ENCODE data around the gene TXNRD2. TPM values are rescaled to one million over a fixed set of nuclear protein-coding genes. Genes with fewer than 3 reads are reported as not detected.

TXNRD2 gene
- total RNA-seq, 1 donor from 2014 or later = 6.4 TPM

- Mint-ChIP-seq H3K4me3 (ENCODE audit: unreplicated experiment) (no peak overlapping the region), H3K36me3 (ENCODE audit: unreplicated experiment) (no peaks in the 10 kb centered on the region), H3K27ac (ENCODE audit: unreplicated experiment) (no peak overlapping the region), H3K9me3 (ENCODE audit: unreplicated experiment) (peaks cover 2% of the 10 kb centered on the region), H3K27me3 (ENCODE audit: unreplicated experiment) (peaks cover 3% of the 10 kb centered on the region), H3K4me1 (ENCODE audit: low read depth, unreplicated experiment) (peaks cover 6% of the 10 kb centered on the region)
- DNase-seq = no peak
- no peak for TF ChIP-seq CTCF (IDR thresholded peaks at IDR 0.05; ENCODE audit: partially characterized antibody, unreplicated experiment)
Measured at GRCh38 chr22:19827341-19828034, 114.1 kb downstream of the TXNRD2 start.

- Mint-ChIP-seq H3K9me3 (ENCODE audit: unreplicated experiment) (peaks cover 2% of the 10 kb centered on the region), H3K27me3 (ENCODE audit: unreplicated experiment) (peaks cover 5% of the 10 kb centered on the region), H3K4me3 (ENCODE audit: unreplicated experiment) (no peak overlapping the region), H3K27ac (ENCODE audit: unreplicated experiment) (no peak overlapping the region), H3K36me3 (ENCODE audit: unreplicated experiment) (no peaks in the 10 kb centered on the region), H3K4me1 (ENCODE audit: low read depth, unreplicated experiment) (peaks cover 6% of the 10 kb centered on the region)
- TF ChIP-seq CTCF (IDR thresholded peaks at IDR 0.05; ENCODE audit: partially characterized antibody, unreplicated experiment) = no peak
- DNase-seq = no peak
Measured at GRCh38 chr22:19826619-19826950, 115.0 kb downstream of the TXNRD2 start.

- DNase-seq = no peak
Measured at GRCh38 chr22:19825904-19826618, 115.6 kb downstream of the TXNRD2 start.

More at GRCh38 chr22:19825904-19826618, 115.6 kb downstream of the TXNRD2 start:
- no peak for TF ChIP-seq CTCF (IDR thresholded peaks at IDR 0.05; ENCODE audit: partially characterized antibody, unreplicated experiment)
- H3K27me3 Mint-ChIP-seq (ENCODE audit: unreplicated experiment) = peaks cover 5% of the 10 kb centered on the region
- no peak overlapping the region for H3K27ac Mint-ChIP-seq (ENCODE audit: unreplicated experiment)
- peaks cover 2% of the 10 kb centered on the region for H3K9me3 Mint-ChIP-seq (ENCODE audit: unreplicated experiment)
- peaks cover 6% of the 10 kb centered on the region for H3K4me1 Mint-ChIP-seq (ENCODE audit: low read depth, unreplicated experiment)
- no peaks in the 10 kb centered on the region for H3K36me3 Mint-ChIP-seq (ENCODE audit: unreplicated experiment)
- no peak overlapping the region for H3K4me3 Mint-ChIP-seq (ENCODE audit: unreplicated experiment)

Small RNA genes lying within 50 kb of the gene (microRNA-seq; reads per million reads assigned to microRNA genes)
- gene MIR4761 (ENCODE audit: unreplicated experiment) = not detected

Other genes starting within 250 kb of the TXNRD2 start
- 96.0 TPM for gene SEPTIN5, start 227.3 kb downstream of the TXNRD2 start, total RNA-seq (ENCODE audit: unreplicated experiment)
- gene GP1BB, start 218.3 kb downstream of the TXNRD2 start, total RNA-seq (ENCODE audit: unreplicated experiment) = 8.3 TPM
- 2.4 TPM for gene TBX1, start 181.0 kb downstream of the TXNRD2 start, total RNA-seq (ENCODE audit: unreplicated experiment)
- 5.0 TPM for gene GNB1L, start 86.9 kb downstream of the TXNRD2 start, total RNA-seq (ENCODE audit: unreplicated experiment)
- gene RTL10, start 86.9 kb downstream of the TXNRD2 start, total RNA-seq (ENCODE audit: unreplicated experiment) = 12.1 TPM
- gene COMT, start within 50 bp of the TXNRD2 start, total RNA-seq (ENCODE audit: unreplicated experiment) = 34.8 TPM
- gene ARVCF, start 75.0 kb upstream of the TXNRD2 start, total RNA-seq (ENCODE audit: unreplicated experiment) = 119 TPM
- 31.8 TPM for gene TANGO2, start 79.3 kb upstream of the TXNRD2 start, total RNA-seq (ENCODE audit: unreplicated experiment)
- 93.1 TPM for gene DGCR8, start 138.4 kb upstream of the TXNRD2 start, total RNA-seq (ENCODE audit: unreplicated experiment)
- gene RANBP1, start 174.3 kb upstream of the TXNRD2 start, total RNA-seq (ENCODE audit: unreplicated experiment) = 144 TPM
- gene TRMT2A, start 175.4 kb upstream of the TXNRD2 start, total RNA-seq (ENCODE audit: unreplicated experiment) = 62.1 TPM
- 119 TPM for gene ZDHHC8, start 190.0 kb upstream of the TXNRD2 start, total RNA-seq (ENCODE audit: unreplicated experiment)
- gene CCDC188, start 209.2 kb upstream of the TXNRD2 start, total RNA-seq (ENCODE audit: unreplicated experiment) = 0.54 TPM

Measured in glutamatergic neuron (in vitro differentiated cells).